NCI-H748 treated with DMSO at 0.1 percent for 48 hours (cell line): ENCODE data around the gene SDHB.
A peak's percentile ranks its signal among the peaks of the same experiment; 100 is the strongest.
"Not testable (repeated sequence)": the region's sequence is repeated elsewhere in the genome, so short reads cannot be mapped to it uniquely, and the experiment has no call there.

ENCODE experiments used
- DNase-seq: peaks from one replicate; lab custom pipeline; 2025; lab: John Stamatoyannopoulos, UW

SDHB gene

DNA sequence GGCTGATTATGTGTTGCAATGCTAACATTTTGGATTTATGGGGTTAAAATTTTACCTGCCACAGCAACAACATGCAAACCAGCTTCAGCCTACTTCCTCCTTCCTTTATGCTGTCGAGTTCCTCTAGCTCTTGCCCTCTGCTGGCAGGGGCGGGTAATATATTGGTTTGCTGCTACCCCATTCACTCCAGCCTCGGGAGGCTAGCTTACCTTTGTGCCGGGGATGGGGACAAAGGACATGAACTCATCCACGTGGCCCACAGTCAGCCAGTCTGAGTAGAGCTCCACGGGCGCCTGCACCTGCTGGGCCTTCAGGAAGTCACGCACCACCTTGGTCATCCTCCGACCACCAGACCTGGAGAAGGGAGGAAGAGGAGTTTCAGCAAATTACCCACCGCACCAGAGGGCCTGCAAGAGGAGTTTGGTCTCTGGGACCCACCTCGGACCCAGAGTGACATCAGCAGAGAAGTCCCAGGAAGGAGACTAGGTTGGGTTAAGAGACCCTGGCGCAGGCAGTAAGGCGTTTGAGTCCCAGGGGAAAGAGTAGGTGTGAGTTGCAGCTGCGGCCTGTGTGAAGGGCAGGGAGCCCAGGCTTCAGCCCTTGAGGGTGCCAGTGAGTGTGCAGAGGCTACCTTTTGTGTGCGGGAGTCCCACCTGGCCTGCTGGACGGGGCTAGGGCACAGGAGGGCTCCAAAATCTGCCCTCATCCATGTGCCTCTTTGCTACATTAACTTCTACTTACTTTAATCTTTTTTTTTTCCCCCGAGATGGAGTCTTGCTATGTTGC lies 21.8 kb upstream of the SDHB start:
- no peak for DNase-seq

GRCh38 chr1:17071794-17072193 lies 18.0 kb upstream of the SDHB start:
- DNase-seq: no peak

DNA sequence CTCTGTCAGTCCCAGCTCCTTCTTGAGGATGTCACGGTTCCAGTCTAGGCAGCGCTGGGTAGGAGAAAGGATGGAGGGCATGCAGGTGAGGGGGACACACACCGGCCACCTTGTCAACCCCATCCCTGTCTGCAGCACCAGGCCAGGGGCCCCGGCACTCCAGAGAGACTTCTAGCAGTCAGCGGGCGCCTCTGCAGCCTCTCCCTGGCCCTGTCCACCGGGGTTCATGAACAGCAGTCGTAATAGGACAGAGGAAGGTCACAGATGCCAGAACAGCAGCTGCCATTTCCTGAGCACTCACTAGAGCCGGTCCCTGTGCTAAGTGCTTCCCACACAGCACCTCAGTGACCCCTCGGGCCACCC lies 16.3 kb upstream of the SDHB start:
- DNase-seq: no peak

GRCh38 chr1:17069452-17070162 lies 15.8 kb upstream of the SDHB start:
- DNase-seq: no peak

DNA sequence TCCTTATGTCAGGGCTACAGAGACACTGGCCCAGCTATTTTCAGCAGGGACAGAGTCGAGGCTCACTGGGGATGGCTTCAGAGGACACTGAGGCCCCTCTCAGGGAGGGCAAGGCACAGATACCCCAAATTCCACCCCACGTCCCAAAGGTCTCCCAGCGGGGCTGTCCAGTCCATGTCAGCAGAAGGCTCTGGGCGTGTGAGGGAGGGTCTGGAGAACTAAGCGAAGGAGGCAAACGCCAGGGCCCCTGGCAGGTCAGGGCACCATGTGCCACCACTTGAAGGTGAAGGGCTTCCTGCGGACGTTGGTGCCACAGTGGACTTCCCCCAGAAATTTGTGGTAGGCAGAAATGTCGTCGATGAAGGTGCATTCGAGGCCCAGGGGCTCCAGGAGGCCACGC lies 15.0 kb upstream of the SDHB start:
- DNase-seq: no peak

- DNase-seq: no peak
Observed at GRCh38 chr1:17067465-17068240, 13.8 kb upstream of the SDHB start.

GRCh38 chr1:17067069-17067426 lies 13.2 kb upstream of the SDHB start:
- DNase-seq: no peak

DNA sequence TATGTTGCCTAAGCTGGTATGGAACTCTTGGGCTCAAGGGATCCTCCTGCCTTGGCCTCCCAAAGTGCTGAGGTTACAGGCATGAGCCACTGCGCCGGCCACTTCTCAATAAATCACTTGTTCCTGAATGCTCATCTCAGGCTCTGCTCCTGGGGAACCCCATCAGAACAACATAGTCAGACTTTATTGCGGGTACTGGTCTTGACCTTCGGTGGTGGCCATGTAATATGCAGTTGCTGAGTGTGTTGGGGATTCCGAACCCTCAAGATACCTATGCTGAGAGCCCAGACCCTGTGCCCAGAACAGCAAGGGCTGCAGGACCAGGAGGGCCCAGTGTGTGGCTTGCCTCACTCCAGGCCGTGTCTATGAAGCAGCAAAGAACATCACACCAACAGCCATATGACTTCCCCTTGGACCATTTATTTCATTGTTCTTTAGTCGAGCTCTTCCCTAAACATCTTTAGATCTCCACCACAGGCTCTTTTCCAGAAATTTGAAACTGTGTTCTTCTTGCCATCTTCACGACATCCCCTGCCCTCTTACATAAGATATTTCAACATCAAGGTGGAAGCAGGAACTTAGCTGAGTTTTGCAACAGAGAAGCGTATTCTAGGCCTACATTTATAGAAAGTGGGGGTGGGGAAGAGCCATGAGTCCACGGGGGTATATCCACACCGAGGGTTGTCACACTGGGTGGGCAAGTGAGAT lies 12.7 kb upstream of the SDHB start:
- DNase-seq: no peak

DNA sequence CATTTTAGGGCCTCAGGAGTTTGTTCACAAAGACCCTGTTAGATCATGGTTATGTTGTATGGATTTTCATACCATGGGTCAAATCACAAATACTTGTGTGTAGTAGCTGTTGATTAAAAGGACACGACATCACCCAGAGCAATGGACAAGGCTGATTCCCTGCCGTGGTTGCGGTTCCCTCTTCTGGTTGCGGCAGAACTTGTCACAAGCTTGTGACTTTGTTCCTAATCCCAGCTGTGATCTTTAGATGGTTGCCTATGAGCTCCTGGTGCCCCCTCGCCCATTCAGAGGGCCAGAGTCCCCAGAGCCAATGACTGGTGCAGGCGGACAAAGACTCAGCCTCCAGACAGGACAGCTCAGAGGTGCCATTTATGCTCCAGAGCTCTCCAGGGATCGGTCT lies 11.8 kb upstream of the SDHB start:
- DNase-seq: no peak

- DNase-seq: not testable (repeated sequence)
Observed at GRCh38 chr1:17062751-17063150, 8.9 kb upstream of the SDHB start.

- DNase-seq: no peak
Observed at GRCh38 chr1:17061892-17062291, 8.1 kb upstream of the SDHB start.

DNA sequence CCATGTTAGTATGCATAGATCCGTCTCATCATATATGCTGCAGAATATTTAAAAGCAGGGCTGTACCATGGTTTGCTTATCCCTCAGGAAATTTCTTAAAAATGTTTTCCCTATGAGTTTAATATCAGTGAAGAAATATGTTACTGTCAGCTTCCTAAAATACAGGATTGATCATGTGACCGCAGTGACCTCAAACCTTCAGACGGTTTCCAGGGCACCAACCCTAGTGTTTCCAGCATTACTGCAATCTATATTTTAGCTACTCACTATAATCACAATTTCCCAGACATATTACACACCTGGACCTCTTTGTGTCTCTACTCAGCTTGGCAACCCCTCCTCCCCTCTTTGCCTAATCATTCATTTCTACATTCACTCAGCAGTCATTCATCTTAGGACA lies 7.7 kb upstream of the SDHB start:
- DNase-seq: no peak

- no peak for DNase-seq
Observed at GRCh38 chr1:17060306-17060749, 6.5 kb upstream of the SDHB start.

- peak; percentile 17 for DNase-seq
Observed at GRCh38 chr1:17059391-17060305, 5.8 kb upstream of the SDHB start.

DNA sequence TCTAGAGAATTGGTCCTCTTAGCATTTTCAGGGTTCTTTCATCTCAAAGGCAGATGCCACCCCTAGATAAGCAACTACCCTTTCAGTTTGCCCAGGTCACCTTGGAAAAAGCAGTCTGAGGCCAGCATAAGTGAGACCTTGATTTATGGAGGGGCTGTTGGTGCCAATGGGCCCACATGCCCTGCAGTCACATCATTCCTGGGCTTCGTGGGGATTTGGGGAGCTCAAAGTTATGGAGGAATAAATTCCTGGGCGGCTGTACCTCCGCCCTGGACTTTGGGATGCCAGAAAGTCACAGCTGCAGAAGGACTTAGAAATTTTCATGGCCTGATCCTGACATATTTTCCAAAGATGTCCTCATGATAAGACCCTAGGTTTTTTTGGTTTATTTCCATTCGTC lies 2.7 kb upstream of the SDHB start:
- no peak for DNase-seq

- no peak for DNase-seq
Observed at GRCh38 chr1:17055801-17056200, 2.0 kb upstream of the SDHB start.

- no peak for DNase-seq
Observed at GRCh38 chr1:17053086-17053684, 647 bp downstream of the SDHB start.

DNA sequence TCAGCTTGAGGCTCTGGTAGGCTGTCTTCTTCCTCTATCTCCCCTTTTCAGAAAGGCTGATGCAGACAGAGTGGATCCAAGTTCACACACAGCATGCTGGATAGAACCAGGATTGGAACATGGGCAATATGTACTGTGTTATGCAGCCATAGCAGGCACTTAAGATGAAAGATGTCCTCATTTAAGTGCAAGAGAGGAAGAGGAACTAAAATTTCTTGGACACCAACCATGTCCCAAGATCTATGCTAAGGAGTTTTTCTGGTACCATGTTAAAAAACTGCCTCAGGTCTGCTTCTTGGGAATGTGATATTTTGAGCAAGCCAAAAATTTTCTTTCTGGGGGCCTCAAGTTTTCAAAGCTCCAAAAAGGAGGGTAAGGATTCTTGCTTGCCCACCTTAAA lies 1.2 kb downstream of the SDHB start:
- DNase-seq: no peak

- no peak for DNase-seq
Observed at GRCh38 chr1:17052038-17052437, 1.8 kb downstream of the SDHB start.

DNA sequence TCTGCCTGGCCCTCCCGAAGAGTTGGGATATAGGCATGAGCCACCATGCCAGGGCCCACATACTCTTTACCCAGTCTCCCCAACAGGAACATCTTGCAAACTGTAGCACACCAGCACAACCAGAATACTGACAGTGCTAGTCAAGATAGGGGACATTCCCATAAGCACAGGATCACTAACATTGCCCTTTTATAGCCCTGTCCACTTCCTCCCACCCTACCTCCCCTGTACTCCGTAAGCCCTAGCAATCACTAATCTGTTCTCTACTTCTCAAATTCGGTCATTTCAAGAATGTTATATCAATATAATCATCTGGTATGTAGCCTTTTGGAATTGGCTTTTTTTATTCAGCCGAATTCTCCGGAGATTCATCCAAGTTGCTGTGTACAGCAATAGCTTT lies 5.9 kb downstream of the SDHB start:
- DNase-seq: no peak

- DNase-seq: no peak
Observed at GRCh38 chr1:17046334-17046657, 7.5 kb downstream of the SDHB start.
